ENCODE results near the gene ITPR1. TPM values are rescaled to one million over a fixed set of nuclear protein-coding genes. Genes with fewer than 3 reads are reported as not detected.

The ITPR1 gene
- total and polyA plus RNA-seq, 10 of the 15 experiments (the other 5 are each of a cell fraction or from before 2014, with no cell fraction given) = 12.2 to 239 (median 28.4) TPM

DNA sequence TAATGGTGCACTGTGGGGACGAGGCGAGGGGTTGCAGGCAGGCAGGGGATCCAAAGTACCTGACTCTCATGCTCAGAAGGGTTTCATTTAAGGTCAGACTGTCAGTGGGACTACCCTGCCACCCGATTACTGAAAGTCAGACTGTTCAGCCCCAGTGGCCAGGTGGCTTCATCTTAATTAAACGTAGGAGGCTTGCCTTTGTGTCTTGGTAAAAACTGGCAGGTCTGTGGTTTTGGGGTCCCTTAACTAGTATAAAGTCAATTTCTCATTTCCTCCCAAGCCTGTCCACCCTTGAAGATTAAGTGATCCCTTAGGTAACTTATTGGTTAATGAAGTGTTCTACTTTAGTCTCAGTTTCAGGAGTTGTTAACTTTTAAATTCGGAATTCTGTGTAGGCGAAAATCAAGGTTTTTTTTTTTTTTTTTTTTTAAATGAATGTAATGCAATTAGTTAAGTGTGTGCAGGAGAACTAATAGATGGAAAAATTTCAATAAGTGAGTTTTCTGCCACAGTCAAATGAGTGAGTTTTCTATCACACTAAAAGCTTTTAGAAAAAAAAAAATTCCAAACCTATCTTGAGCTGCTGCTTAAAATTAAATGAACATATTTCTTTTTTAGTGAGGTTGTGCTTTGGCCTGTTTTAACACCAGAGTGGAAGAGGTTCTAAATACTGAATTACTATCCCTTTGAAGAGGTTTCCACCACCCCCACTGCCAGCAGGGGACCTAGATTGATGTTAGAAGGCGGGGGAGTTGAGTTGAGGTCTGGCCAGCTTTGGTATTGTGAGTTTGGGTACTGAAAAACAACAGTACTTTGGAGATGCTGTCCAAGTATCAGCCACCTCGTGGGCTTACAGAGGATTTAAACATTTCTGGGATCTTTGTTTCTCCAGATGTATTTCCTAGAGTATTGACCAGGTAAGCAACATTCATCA is 15.2 kb downstream of the ITPR1 start:
- H3K9me3 ChIP-seq (replicated peaks; ENCODE audit: control insufficient read depth, insufficient read depth, low read length) = no peaks in the 10 kb centered on the region
- peaks cover 4 to 7% of the 10 kb centered on the region in 2 experiments; a peak in 3 of 4 replicates for H3K36me3 ChIP-seq (ENCODE audit: control insufficient read depth in 2 of 2, insufficient read depth in 2 of 2, low read length in 1 of 2)
- no peaks in the 10 kb centered on the region for H3K27me3 ChIP-seq (replicated peaks in 1 of 2; ENCODE audit: control insufficient read depth in 2 of 2, insufficient read depth in 2 of 2, low read length in 1 of 2)
- H3K79me2 ChIP-seq (ENCODE audit: control insufficient read depth, insufficient read depth, low read length) = peaks cover 25% of the 10 kb centered on the region
- in situ Hi-C loops (cut with MboI) = loop anchor here (10.0 kb wide), 1 partner anchor 686 kb away; no protein-coding TSS in a partner anchor
- peak overlapping the region; percentile 74 for H3K4me2 ChIP-seq (ENCODE audit: control insufficient read depth, insufficient read depth)
- H2AFZ ChIP-seq (ENCODE audit: control insufficient read depth, low read depth, low read length) = no peak overlapping the region
- peak overlapping the region; percentile 60 for H3K27ac ChIP-seq (ENCODE audit: control insufficient read depth, insufficient read depth)
- no peak overlapping the region for H3K9ac ChIP-seq (ENCODE audit: control insufficient read depth, insufficient read depth, low read length)
- peaks cover 3% of the 10 kb centered on the region; the same call in 1 of the 2 replicates for H4K20me1 ChIP-seq (ENCODE audit: control insufficient read depth, insufficient read depth)
- intact Hi-C loops (cut with micrococcal nuclease; ENCODE audit: unreplicated experiment) = loop anchor here (1.0 to 10.0 kb wide), 4 partner anchors 81 to 476 kb away; no protein-coding TSS in a partner anchor
- ChIA-PET RAD21 (ENCODE audit: unreplicated experiment) (interaction anchor here (0.6 to 9.8 kb wide), 11 partner anchors 9 to 652 kb away, joined by 3 to 128 read pairs (median 5); partner anchors contain the start of gene ITPR1), SMC1A (ENCODE audit: uncharacterized antibody, unreplicated experiment) (interaction anchor here (0.6 to 12.9 kb wide), 16 partner anchors 10 to 550 kb away, joined by 3 to 180 read pairs (median 6); partner anchors contain the start of genes ITPR1 and SUMF1), CTCF (interaction anchor here (0.6 to 5.6 kb wide), 11 partner anchors 10 to 548 kb away, joined by 3 to 52 read pairs (median 4); partner anchors contain the start of gene ITPR1), POLR2A (interaction anchor here (0.7 to 9.2 kb wide), 11 partner anchors 8 to 246 kb away, joined by 3 to 132 read pairs (median 6); partner anchors contain the start of gene ITPR1)
- no TSS peak for BruUV-seq (replicated peaks)
- peaks cover 48% of the 10 kb centered on the region for H3K4me1 ChIP-seq (ENCODE audit: control insufficient read depth, insufficient read depth, low read length)
- peak overlapping the region; percentile 37 for H3K4me3 ChIP-seq
- 19% methylated on average over 8 of the region's 8 CpGs for WGBS (ENCODE audit: insufficient coverage, insufficient replicate concordance, low lambda C conversion rate, missing lambda C conversion rate)
- ATAC-seq (peak; percentile 85), FAIRE-seq (peak; percentile 59), DNase-seq (ENCODE audit: low read depth, low spot score) (peak; percentile 95)
- TF ChIP-seq RAD51 (IDR thresholded peaks at IDR 0.05) (peak; percentile 58; the same call in 1 of the 2 replicates), MYB (IDR thresholded peaks at IDR 0.05; ENCODE audit: borderline replicate concordance, low read depth, low read length) (no peak), HDAC2 (IDR thresholded peaks at IDR 0.05) (no peak), CBX3 (IDR thresholded peaks at IDR 0.05; ENCODE audit: borderline replicate concordance, low read depth) (no peak), CHD1 (IDR thresholded peaks at IDR 0.05; ENCODE audit: low read depth, low read length) (no peak), BCLAF1 (IDR thresholded peaks at IDR 0.05) (no peak), MEF2B (IDR thresholded peaks at IDR 0.05; ENCODE audit: partially characterized antibody, poor library complexity, severe bottlenecking) (peak; percentile 94), NRF1 (conservative IDR thresholded peaks at IDR 0.05; ENCODE audit: low read depth, low read length) (no peak), EED (IDR thresholded peaks at IDR 0.05; ENCODE audit: low read depth) (peak; percentile 72), TCF7 (IDR thresholded peaks at IDR 0.05; ENCODE audit: borderline replicate concordance) (peak; percentile 87), JUNB (IDR thresholded peaks at IDR 0.05) (peak; percentile 70; the same call in 1 of the 2 replicates), MXI1 (IDR thresholded peaks at IDR 0.05; ENCODE audit: low read depth, low read length) (peak; percentile 64; the same call in 1 of the 2 replicates), IKZF2 (IDR thresholded peaks at IDR 0.05) (peak; percentile 94 to 96), RBBP5 (conservative IDR thresholded peaks at IDR 0.05) (no peak), ZSCAN29 (IDR thresholded peaks at IDR 0.05) (peak; percentile 86), TARDBP (IDR thresholded peaks at IDR 0.05; ENCODE audit: borderline replicate concordance) (no peak), MEF2A (IDR thresholded peaks at IDR 0.05; ENCODE audit: insufficient read depth, low read depth, low read length) (0 out of 2 replicates have a peak, but pooled peaks have one; percentile 72), IRF4 (IDR thresholded peaks at IDR 0.05; ENCODE audit: low read depth, low read length) (peak; percentile 86), STAT1 (conservative IDR thresholded peaks at IDR 0.05) (no peak), HCFC1 (IDR thresholded peaks at IDR 0.05; ENCODE audit: low read length) (no peak)
- TF ChIP-seq, protein P1, sequence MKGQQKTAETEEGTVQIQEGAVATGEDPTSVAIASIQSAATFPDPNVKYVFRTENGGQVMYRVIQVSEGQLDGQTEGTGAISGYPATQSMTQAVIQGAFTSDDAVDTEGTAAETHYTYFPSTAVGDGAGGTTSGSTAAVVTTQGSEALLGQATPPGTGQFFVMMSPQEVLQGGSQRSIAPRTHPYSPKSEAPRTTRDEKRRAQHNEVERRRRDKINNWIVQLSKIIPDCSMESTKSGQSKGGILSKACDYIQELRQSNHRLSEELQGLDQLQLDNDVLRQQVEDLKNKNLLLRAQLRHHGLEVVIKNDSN (IDR thresholded peaks at IDR 0.05; ENCODE audit: borderline replicate concordance, extremely low read length, insufficient read depth, low read depth, low read length) = no peak

All from GM12878 (cell line).